DND-41 (cell line): Measurements from ENCODE around the gene ZNF277.

Source experiments
- ATAC-seq: fragments of 200-7000 bp; cut with Tn5 transposase; 3 replicates; pipeline ENCODE4 v1.9.1; 2021; ENCODE audit warnings: low read depth; ENCODE audit not compliant: insufficient read depth
- DNase-seq: peaks from one replicate; pipeline ENCODE4 v3.0.0-alpha.2; 2020
- H2AFZ ChIP-seq: 2 replicates; pipeline ENCODE4 v1.6.0; 2012; ENCODE audit warnings: low read depth, low read length
- H3K27ac ChIP-seq: 2 replicates; pipeline ENCODE4 v1.5.1; 2012; ENCODE audit warnings: low read length, inconsistent platforms
- H3K27me3 ChIP-seq: fragments of 200-600 bp; sonication (generic); 2 replicates; pipeline ENCODE4 v1.6.0; 2012; ENCODE audit warnings: low read length, mild to moderate bottlenecking, inconsistent platforms; ENCODE audit not compliant: insufficient read depth, poor library complexity
- H3K36me3 ChIP-seq: 2 replicates; pipeline ENCODE4 v1.5.1; 2012; ENCODE audit warnings: low read length, inconsistent platforms; ENCODE audit not compliant: insufficient read depth
- H3K4me1 ChIP-seq: 2 replicates; pipeline ENCODE4 v1.5.1; 2012; ENCODE audit warnings: mild to moderate bottlenecking, low read length; ENCODE audit not compliant: insufficient read depth
- H3K4me2 ChIP-seq: 2 replicates; pipeline ENCODE4 v1.6.0; 2012; ENCODE audit warnings: mild to moderate bottlenecking, moderate library complexity, low read length, inconsistent platforms; ENCODE audit not compliant: insufficient read depth
- H3K4me3 ChIP-seq, 2 experiments: fragments of 200-600 bp in 1 of 2; shearing (Covaris generic) in 1 of 2; 2 replicates each; pipeline ENCODE4 v1.5.1; 2012 to 2016; ENCODE audit warnings: inconsistent platforms in 2 of 2, low read length in 2 of 2, mild to moderate bottlenecking in 2 of 2, low read depth in 1 of 2, moderate library complexity in 1 of 2
- H3K79me2 ChIP-seq: 2 replicates; pipeline ENCODE4 v1.6.0; 2012; ENCODE audit warnings: low read length, inconsistent platforms; ENCODE audit not compliant: insufficient read depth
- H3K9ac ChIP-seq: 2 replicates; pipeline ENCODE4 v1.6.0; 2012; ENCODE audit warnings: low read depth, mild to moderate bottlenecking, inconsistent platforms, low read length, moderate library complexity
- H3K9me3 ChIP-seq: 2 replicates; pipeline ENCODE4 v1.5.1; 2012; ENCODE audit warnings: low read length, moderate library complexity, mild to moderate bottlenecking, inconsistent platforms; ENCODE audit not compliant: insufficient read depth, severe bottlenecking
- H4K20me1 ChIP-seq: 2 replicates; pipeline ENCODE4 v1.6.0; 2012; ENCODE audit warnings: low read length; ENCODE audit not compliant: insufficient read depth
- EZH2 ChIP-seq: IDR thresholded peaks from 3 replicates; pipeline ENCODE4 v1.6.1; 2012; ENCODE audit warnings: borderline replicate concordance, low read depth, mild to moderate bottlenecking, moderate library complexity, low read length, inconsistent platforms; ENCODE audit not compliant: severe bottlenecking
- TF ChIP-seq, protein P1 (sequence below): IDR thresholded peaks from 2 replicates; pipeline ENCODE4 v1.5.1; 2012; ENCODE audit warnings: borderline replicate concordance, low read length, moderate library complexity, mild to moderate bottlenecking; ENCODE audit not compliant: poor library complexity, severe bottlenecking; ENCODE audit errors: extremely low read depth

The ZNF277 gene

DNA sequence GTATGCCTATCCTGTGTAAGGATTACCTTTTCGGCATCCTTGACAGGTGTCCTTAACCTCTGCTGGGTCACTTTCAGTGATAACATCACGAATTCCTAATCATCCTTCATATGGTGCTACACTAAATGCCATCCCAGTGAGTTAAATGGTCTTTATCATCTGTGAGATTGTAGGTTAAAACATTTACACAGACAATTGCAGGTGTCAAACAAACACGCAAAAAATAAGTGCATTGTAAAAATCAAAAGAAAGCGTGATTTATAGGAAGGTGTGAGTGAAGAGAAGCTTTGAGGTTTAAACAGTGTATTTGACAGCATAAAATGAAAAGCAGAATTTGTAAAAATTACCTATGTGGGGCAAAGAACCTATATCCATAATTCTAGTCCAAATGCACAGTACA, 132.3 kb downstream of the ZNF277 start:
- Histone ChIP-seq H3K9me3 (no peaks in the 10 kb centered on the region), H3K9ac (no peak overlapping the region), H3K27me3 (no peaks in the 10 kb centered on the region), H3K36me3 (peaks cover 66% of the 10 kb centered on the region), H3K27ac (no peak overlapping the region), H3K4me1 (no peaks in the 10 kb centered on the region), H4K20me1 (no peaks in the 10 kb centered on the region), H2AFZ (no peak overlapping the region), H3K4me3 (no peak overlapping the region), H3K79me2 (no peaks in the 10 kb centered on the region), H3K4me2 (no peak overlapping the region)
- TF ChIP-seq, protein P1, sequence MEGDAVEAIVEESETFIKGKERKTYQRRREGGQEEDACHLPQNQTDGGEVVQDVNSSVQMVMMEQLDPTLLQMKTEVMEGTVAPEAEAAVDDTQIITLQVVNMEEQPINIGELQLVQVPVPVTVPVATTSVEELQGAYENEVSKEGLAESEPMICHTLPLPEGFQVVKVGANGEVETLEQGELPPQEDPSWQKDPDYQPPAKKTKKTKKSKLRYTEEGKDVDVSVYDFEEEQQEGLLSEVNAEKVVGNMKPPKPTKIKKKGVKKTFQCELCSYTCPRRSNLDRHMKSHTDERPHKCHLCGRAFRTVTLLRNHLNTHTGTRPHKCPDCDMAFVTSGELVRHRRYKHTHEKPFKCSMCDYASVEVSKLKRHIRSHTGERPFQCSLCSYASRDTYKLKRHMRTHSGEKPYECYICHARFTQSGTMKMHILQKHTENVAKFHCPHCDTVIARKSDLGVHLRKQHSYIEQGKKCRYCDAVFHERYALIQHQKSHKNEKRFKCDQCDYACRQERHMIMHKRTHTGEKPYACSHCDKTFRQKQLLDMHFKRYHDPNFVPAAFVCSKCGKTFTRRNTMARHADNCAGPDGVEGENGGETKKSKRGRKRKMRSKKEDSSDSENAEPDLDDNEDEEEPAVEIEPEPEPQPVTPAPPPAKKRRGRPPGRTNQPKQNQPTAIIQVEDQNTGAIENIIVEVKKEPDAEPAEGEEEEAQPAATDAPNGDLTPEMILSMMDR: no peak
- TF ChIP-seq EZH2: no peak
- ATAC-seq: no peak
- DNase-seq: no peak

- H2AFZ ChIP-seq: no peak overlapping the region
- no peaks in the 10 kb centered on the region for H3K79me2 ChIP-seq
- no peak for TF ChIP-seq EZH2
- TF ChIP-seq, protein P1: no peak
- no peak overlapping the region for H3K9ac ChIP-seq
- no peaks in the 10 kb centered on the region for H3K27me3 ChIP-seq
- H3K4me3 ChIP-seq: no peak overlapping the region
- DNase-seq (no peak), ATAC-seq (no peak)
- H3K9me3 ChIP-seq: no peaks in the 10 kb centered on the region
- H3K36me3 ChIP-seq: peaks cover 59% of the 10 kb centered on the region
- no peak overlapping the region for H3K4me2 ChIP-seq
- no peaks in the 10 kb centered on the region for H3K4me1 ChIP-seq
- H4K20me1 ChIP-seq: no peaks in the 10 kb centered on the region
- no peak overlapping the region for H3K27ac ChIP-seq
Measured at GRCh38 chr7:112341464-112341863, 135.0 kb downstream of the ZNF277 start.

DNA sequence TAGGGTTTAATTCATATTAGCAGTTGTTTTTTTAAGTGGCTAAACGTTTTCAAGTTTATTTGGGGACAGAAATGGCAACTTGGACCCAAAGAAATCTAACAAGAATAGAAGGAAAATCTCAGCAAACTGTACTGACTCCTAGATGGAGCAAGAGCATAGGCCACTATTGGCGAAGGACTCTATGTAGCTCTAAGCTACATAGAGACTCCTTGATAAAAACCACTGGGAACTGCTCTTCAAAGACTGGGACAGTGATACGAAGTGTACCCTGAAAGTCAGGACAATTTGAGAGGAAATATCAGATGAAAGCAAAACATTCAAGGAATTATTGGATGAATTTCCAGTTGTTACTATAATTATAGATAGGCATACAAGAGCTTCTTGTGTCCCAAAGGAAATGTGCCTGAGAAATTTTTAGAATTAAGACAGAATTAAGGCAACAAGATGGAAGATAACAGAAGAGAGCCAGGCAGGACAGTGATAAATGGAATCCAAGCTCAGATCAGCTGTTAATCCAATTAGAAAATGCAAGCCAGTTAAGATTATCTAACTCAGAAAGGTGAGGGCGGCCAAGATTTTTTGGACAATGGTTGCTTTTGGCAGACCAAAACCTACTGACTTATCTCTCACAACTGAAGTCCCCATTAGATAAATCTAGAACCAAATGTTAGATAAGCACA, 140.0 kb downstream of the ZNF277 start:
- DNase-seq: no peak
- no peaks in the 10 kb centered on the region for H3K79me2 ChIP-seq

More for the DNA sequence above, 140.0 kb downstream of the ZNF277 start:
- H3K36me3 ChIP-seq: peaks cover 23% of the 10 kb centered on the region; the same call in 1 of the 2 replicates
- no peak overlapping the region for H3K4me3 ChIP-seq
- H3K9ac ChIP-seq: no peak overlapping the region
- no peaks in the 10 kb centered on the region for H3K9me3 ChIP-seq
- H3K27ac ChIP-seq: no peak overlapping the region
- no peak overlapping the region for H2AFZ ChIP-seq
- no peak overlapping the region for H3K4me2 ChIP-seq
- no peaks in the 10 kb centered on the region for H4K20me1 ChIP-seq
- no peaks in the 10 kb centered on the region for H3K27me3 ChIP-seq
- H3K4me1 ChIP-seq: no peaks in the 10 kb centered on the region; the same call in 1 of the 2 replicates
- ATAC-seq: no peak
- TF ChIP-seq, protein P1: no peak
- TF ChIP-seq EZH2: no peak
